ENCODE measurements around the gene KLF3.

The KLF3 gene

DNA sequence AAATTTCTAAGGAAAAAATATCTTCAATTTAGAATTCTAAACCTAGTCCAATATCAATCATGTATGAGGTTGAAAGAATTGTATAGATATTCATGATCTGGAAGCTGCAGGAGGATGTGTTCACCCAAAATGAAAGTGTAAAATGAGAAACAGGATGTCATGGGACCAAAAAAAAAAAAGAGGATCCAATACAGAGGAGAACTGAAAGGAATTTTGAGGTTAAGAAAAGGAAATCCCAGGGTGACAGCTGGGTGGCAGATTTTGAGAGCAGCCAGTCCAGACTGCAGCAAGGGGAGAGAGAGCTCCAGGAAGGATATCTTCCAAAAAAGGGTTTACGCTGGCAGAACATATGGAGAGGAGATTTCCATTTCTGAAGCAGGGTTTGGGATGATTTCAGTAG, 79.9 kb downstream of the KLF3 start:
- Mint-ChIP-seq H3K36me3 (peaks cover 14 to 15% of the 10 kb centered on the region in 2 donors), H3K9me3 (peaks cover 14% of the 10 kb centered on the region in 2 donors), H3K27me3 (no peaks in the 10 kb centered on the region), H3K4me3 (peak overlapping the region; percentile 15 to 42), H3K27ac (peak overlapping the region; percentile 15), H3K4me1 (peaks cover 7 to 22% of the 10 kb centered on the region in 2 donors)
- DNase-seq = no peak
- peak; percentile 55 to 60 for ATAC-seq (replicated peaks)

DNA sequence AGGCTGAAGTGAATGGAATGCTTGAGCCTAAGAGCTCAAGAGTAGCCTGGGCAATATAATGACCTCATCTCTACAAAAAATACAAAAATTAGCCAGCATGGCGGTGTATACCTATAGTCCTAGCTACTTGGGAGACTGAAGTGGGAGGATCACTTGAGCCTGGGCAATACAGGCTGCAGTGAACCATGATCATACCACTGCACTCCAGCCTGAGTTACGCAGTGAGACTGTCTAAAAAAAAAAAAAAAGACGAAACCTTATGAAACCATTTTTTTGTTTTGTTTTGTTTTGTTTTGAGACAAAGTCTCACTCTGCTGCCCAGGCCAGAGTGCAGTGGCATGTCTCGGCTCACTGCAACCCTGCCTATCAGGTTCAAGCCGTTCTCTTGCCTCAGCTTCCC, 81.9 kb downstream of the KLF3 start:
- H3K4me3 Mint-ChIP-seq = no peak overlapping the region
- peaks cover 14 to 16% of the 10 kb centered on the region in 2 donors for H3K9me3 Mint-ChIP-seq
- no peak overlapping the region for H3K27ac Mint-ChIP-seq
- ATAC-seq (replicated peaks) = no peak
- peaks cover 14 to 15% of the 10 kb centered on the region in 2 donors for H3K36me3 Mint-ChIP-seq
- no peaks in the 10 kb centered on the region for H3K27me3 Mint-ChIP-seq
- no peak for DNase-seq
- peaks cover 14 to 25% of the 10 kb centered on the region in 2 donors for H3K4me1 Mint-ChIP-seq

DNA sequence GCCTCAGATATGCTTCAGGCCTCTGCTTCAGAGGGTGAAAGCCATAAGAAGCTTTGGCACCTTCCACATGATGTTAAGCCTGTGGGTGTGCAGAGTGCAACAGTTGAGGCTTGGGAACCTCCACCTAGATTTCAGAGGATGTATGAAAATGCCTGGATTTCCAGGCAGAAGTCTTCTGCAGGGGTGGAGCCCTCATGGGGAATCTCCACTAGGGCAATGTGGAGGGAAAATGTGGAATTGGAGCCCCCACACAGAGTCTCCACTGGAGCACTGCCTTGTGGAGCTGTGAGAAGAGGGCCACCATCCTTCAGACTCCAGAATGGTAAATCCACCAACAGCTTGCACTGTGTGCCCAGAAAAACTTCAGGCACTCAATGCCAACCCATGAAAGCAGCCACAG, 83.6 kb downstream of the KLF3 start:
- H3K27me3 Mint-ChIP-seq = no peaks in the 10 kb centered on the region
- H3K36me3 Mint-ChIP-seq = peaks cover 14 to 15% of the 10 kb centered on the region in 2 donors
- H3K9me3 Mint-ChIP-seq = peaks cover 14 to 16% of the 10 kb centered on the region in 2 donors
- H3K27ac Mint-ChIP-seq = no peak overlapping the region
- no peak overlapping the region for H3K4me3 Mint-ChIP-seq
- peaks cover 14 to 35% of the 10 kb centered on the region in 2 donors for H3K4me1 Mint-ChIP-seq
- ATAC-seq (replicated peaks) = no peak
- DNase-seq = no peak

DNA sequence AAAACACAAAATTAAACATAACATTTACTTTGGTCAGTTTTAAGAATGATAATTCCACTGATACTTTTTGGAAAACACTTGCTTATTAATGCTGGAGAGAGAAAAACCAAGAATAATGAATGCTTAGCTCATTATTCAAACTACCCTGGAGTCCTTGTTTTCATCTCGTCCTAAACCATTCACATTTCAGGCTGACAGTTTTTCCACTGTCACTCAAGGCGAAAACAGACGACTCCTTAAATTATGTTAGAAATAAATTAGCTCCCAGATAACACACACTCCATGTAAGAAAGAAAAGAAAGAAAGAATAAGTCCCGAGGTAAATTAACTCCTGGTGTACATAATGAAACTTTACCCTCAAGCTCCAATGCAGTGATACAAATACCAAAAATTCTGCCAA, 85.3 kb downstream of the KLF3 start:
- Mint-ChIP-seq H3K4me1 (peaks cover 10 to 20% of the 10 kb centered on the region in 2 donors), H3K36me3 (peaks cover 14 to 15% of the 10 kb centered on the region in 2 donors), H3K27me3 (no peaks in the 10 kb centered on the region), H3K9me3 (peaks cover 14 to 16% of the 10 kb centered on the region in 2 donors), H3K4me3 (no peak overlapping the region), H3K27ac (no peak overlapping the region)
- DNase-seq = no peak
- ATAC-seq (replicated peaks) = no peak
